Esophagus (tissue), 2 donors: ENCODE measurements around the gene C11orf65. TPM values are rescaled to one million over a fixed set of nuclear protein-coding genes. Genes with fewer than 3 reads are reported as not detected.
"Not testable (repeated sequence)": the region's sequence is repeated elsewhere in the genome, so short reads cannot be mapped to it uniquely, and the experiment has no call there.

ENCODE experiments used
- H3K27ac ChIP-seq, 2 donors: one replicate each; pipeline ENCODE4 v1.5.1; 2013; ENCODE audit warnings: low read depth in 2 of 2, mild to moderate bottlenecking in 2 of 2, inconsistent platforms in 1 of 2, low read length in 1 of 2, moderate library complexity in 1 of 2
- H3K27me3 ChIP-seq, 2 donors: one replicate each; pipeline ENCODE4 v1.6.1; 2013; ENCODE audit warnings: low read length in 2 of 2, control low read depth in 1 of 2, mild to moderate bottlenecking in 1 of 2; ENCODE audit not compliant: insufficient read depth in 2 of 2, control insufficient read depth in 1 of 2
- H3K36me3 ChIP-seq, 2 donors: one replicate each; pipeline ENCODE4 v1.6.1; 2013; ENCODE audit warnings: low read length in 1 of 2; ENCODE audit not compliant: control insufficient read depth in 2 of 2, insufficient read depth in 2 of 2
- H3K4me1 ChIP-seq, 2 donors: one replicate each; pipeline ENCODE4 v1.6.1; 2013; ENCODE audit warnings: low read length in 1 of 2; ENCODE audit not compliant: control insufficient read depth in 2 of 2, insufficient read depth in 2 of 2
- H3K4me3 ChIP-seq, 2 donors: one replicate each; pipeline ENCODE4 v1.5.1; 2013; ENCODE audit warnings: low read length in 2 of 2, mild to moderate bottlenecking in 2 of 2, low read depth in 1 of 2, moderate library complexity in 1 of 2
- H3K9me3 ChIP-seq, 2 donors: one replicate each; pipeline ENCODE4 v1.6.1; 2013; ENCODE audit warnings: mild to moderate bottlenecking in 2 of 2, low read depth in 1 of 2, low read length in 1 of 2, moderate library complexity in 1 of 2; ENCODE audit not compliant: control insufficient read depth in 2 of 2, insufficient read depth in 1 of 2
- WGBS, 2 donors: extraction: QIAGEN DNeasy Blood & Tissue Kit; methylation state at CpG; one replicate each; pipeline ENCODE4 v1.1.7; 2013; 5-methylcytosine and 5-hydroxymethylcytosine counted together
- polyA plus RNA-seq, 2 donors: library from polyadenylated mRNA; stranded (reverse); fragments of 200-250 nt; gene quantifications; one replicate each; pipeline ENCODE4 v1.2.3, GENCODE V29; 2013
- donor health status: healthy with polysubstance abuse.
- donor health status: Bipolar disorder and iron deficiency.

Gene C11orf65
- polyA plus RNA-seq, 2 donors, result 0.16 to 0.31 TPM

DNA sequence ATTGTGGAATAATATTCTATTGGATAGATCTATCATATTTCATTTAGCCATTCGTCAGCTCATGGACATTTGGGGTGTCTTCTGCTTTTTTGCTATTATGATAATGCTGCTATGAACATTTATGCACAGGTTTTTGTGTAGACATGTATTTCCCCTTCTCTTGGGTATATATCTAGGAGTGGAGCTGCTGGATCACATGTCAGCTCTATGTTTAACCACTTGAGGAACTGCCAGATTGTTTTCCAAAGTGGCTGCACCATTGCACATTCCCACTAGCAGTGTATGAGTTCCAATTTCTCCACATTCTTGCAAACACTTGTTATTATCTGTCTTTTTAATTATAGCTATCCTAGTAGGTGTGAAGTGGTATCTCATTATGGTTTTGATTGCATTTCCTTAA is 75.0 kb downstream of the C11orf65 start:
- H3K27me3 ChIP-seq, result no peaks in the 10 kb centered on the region
- H3K36me3 ChIP-seq, result no peaks in the 10 kb centered on the region
- H3K9me3 ChIP-seq, result no peaks in the 10 kb centered on the region
- H3K27ac ChIP-seq, result no peak overlapping the region
- H3K4me1 ChIP-seq, result no peaks in the 10 kb centered on the region
- 93 to 94% methylated on average over 1 of the region's 1 CpG for WGBS, 2 donors
- no peak overlapping the region for H3K4me3 ChIP-seq

DNA sequence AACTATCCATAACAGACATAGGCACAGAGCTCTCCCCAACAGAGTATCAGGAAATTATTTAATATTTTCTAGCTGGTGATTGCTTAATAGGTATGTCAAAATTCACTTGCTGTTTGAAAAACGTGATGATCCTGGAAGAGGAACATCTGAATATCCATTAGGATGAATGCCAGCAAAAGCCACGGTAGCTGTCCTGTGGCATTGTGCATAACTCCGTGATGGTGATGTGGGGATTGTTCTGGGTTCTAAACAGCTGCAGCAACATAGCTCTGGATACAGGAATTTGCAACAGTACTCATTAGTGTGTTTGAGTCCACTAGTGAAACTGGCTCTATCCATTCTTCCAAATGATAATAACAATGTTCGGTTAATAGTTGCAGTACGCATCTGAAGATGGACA is 78.8 kb downstream of the C11orf65 start:
- 80 to 87% methylated on average over 5 of the region's 5 CpGs for WGBS, 2 donors
- Histone ChIP-seq H3K27me3 (no peaks in the 10 kb centered on the region), H3K4me1 (no peaks in the 10 kb centered on the region), H3K36me3 (no peaks in the 10 kb centered on the region), H3K4me3 (no peak overlapping the region), H3K27ac (no peak overlapping the region), H3K9me3 (no peaks in the 10 kb centered on the region)

DNA sequence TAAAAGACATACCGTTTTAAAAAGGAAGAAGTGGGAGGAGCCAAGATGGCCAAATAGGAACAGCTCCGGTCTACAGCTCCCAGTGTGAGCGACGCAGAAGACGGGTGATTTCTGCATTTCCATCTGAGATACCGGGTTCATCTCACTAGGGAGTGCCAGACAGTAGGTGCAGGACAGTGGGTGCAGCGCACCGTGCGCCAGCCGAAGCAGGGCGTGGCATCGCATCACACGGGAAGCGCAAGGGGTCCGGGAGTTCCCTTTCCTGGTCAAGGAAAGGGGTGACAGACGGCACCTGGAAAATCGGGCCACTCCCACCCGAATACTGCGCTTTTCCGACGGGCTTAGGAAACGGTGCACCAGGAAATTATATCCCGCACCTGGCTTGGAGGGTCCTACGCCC is 93.8 kb downstream of the C11orf65 start:
- H3K4me3 ChIP-seq, H3K36me3 ChIP-seq, H3K27me3 ChIP-seq, H3K9me3 ChIP-seq, H3K27ac ChIP-seq, H3K4me1 ChIP-seq: not testable (repeated sequence)
- WGBS, 2 donors, result 94 to 95% methylated on average over 24 of the region's 24 CpGs

DNA sequence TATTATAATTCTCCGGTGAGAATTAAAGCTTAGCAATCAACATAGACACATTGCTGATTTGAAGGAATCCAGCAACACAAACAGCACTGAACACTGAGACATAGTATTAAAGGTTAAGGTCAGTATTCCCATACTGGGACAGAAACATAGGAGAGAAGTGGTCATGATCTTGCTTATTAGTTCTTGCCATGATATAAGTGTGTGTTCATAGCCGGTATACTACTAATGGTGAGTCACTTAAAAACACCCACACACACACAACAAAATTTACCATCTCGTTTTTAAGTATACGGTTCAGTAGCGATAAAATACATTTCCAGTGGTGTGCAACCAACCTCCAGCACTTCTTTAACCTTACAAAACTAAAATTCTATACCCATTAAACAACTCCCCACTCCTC is 96.3 kb downstream of the C11orf65 start:
- 69 to 73% methylated on average over 5 of the region's 5 CpGs for WGBS, 2 donors
- no peak overlapping the region for H3K4me3 ChIP-seq

DNA sequence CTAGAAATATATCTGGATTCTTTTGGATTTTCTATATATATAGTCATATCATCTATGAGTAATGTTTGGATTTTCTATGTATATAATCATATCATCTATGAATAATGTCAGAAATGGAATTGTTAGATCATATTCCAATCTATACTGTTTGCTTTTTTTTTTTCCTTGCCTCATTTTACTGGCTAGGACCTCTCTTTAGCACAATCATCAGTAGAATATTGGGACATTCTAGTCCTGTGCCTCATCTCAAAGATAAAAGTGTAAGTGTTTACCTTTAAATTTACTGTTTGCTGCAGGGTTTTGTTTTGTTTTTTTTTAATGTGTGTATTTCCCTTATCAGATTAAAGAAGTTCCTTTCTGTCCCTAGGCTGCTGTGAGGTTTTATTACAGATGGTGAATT is 97.0 kb downstream of the C11orf65 start:
- Histone ChIP-seq H3K27ac (no peak overlapping the region), H3K9me3 (no peaks in the 10 kb centered on the region), H3K36me3 (peaks cover 0 to under 1% of the 10 kb centered on the region in 2 donors), H3K4me1 (no peaks in the 10 kb centered on the region), H3K27me3 (no peaks in the 10 kb centered on the region), H3K4me3 (no peak overlapping the region)

More for the DNA sequence above, 96.3 kb downstream of the C11orf65 start:
- H3K9me3 ChIP-seq, result no peaks in the 10 kb centered on the region
- no peaks in the 10 kb centered on the region for H3K4me1 ChIP-seq
- no peak overlapping the region for H3K27ac ChIP-seq
- no peaks in the 10 kb centered on the region for H3K36me3 ChIP-seq
- no peaks in the 10 kb centered on the region for H3K27me3 ChIP-seq

DNA sequence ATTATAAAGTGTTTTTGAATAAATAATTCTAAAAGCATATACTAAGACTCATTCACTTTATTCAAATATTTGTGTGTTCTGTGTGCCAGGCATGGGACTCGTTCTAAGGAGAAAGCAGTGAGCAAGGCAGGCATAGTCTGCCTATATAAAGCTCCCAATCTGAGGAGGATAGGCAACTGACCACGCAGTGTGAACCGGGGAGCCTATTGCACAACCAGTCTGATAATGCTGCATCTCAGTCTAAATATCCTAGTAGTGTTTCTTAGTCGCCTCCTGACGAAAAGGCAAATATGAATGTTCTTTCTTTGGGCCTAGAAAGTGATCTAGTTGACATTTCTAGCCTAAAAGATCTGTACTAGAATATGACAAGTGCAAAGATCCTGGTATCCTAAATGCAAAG is 98.3 kb downstream of the C11orf65 start:
- no peaks in the 10 kb centered on the region for H3K4me1 ChIP-seq
- WGBS, 2 donors, result 74 to 81% methylated on average over 5 of the region's 5 CpGs
- no peak overlapping the region for H3K4me3 ChIP-seq
- no peaks in the 10 kb centered on the region for H3K9me3 ChIP-seq
- H3K36me3 ChIP-seq, result peaks cover 0 to 2% of the 10 kb centered on the region in 2 donors
- H3K27me3 ChIP-seq, result no peaks in the 10 kb centered on the region
- H3K27ac ChIP-seq, result no peak overlapping the region

DNA sequence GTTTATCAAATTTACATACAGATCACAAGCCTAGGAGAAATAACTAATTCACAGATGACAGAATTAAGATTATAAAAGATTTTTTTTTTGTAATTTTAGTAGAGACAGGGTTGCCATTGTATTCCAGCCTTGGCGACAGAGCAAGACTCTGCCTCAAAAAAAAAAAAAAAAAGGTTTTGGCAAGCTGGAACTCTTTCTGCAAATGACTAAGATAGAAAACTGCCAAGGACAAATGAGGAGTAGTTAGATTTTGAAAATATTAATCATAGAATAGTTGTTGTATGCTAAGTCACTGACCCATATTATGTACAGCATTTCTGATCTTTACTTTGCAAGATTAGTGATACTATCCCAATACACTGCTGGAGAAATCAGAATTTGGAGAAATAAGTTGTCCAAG is 99.2 kb downstream of the C11orf65 start:
- Histone ChIP-seq H3K4me3 (no peak overlapping the region), H3K36me3 (peaks cover 0 to 2% of the 10 kb centered on the region in 2 donors), H3K27me3 (no peaks in the 10 kb centered on the region), H3K9me3 (no peaks in the 10 kb centered on the region), H3K4me1 (no peaks in the 10 kb centered on the region), H3K27ac (no peak overlapping the region)
- 61 to 69% methylated on average over 1 of the region's 1 CpG for WGBS, 2 donors

DNA sequence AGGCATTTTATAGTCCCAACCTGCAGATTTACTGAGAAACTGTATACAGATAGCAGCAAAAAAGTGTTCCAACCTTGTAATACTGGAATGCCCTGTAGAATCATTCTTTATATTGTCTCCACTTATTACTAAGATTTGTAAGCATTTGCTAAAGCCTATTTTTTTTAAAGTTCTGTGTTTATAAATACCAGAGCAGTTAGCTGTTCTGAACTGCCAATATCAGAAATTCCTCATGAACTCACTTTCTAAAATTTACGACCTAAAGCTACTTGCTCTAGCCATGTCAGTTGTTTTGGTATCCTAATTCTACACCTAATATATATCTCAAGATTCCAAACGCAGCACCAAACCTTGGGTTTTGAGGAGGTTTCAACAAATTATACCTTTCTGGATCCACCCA is 103.2 kb downstream of the C11orf65 start:
- Histone ChIP-seq H3K27me3 (no peaks in the 10 kb centered on the region), H3K36me3 (peaks cover 0 to 2% of the 10 kb centered on the region in 2 donors), H3K9me3 (no peaks in the 10 kb centered on the region), H3K4me1 (no peaks in the 10 kb centered on the region), H3K4me3 (no peak overlapping the region), H3K27ac (no peak overlapping the region)
- 80 to 85% methylated on average over 2 of the region's 2 CpGs for WGBS, 2 donors

DNA sequence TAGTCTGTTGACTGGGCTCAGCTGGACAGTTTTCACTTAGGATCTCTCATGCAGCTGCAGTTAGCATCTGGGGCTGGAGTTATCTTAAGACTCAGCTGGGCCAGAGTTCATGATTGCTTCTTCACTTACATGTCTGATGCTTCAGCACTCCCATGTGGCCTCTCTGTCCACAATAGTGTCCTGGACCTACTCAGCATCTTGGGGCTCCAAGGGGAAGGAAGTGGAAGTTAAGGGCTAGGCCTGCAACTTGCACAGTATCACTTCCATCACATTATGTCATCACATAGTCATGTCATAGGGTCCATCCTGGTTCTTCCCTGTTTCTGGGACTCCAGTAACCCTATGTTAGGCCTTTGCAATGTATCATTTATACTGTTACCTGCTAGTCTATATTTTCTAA is 115.9 kb downstream of the C11orf65 start:
- H3K27ac ChIP-seq, result no peak overlapping the region
- H3K9me3 ChIP-seq, result no peaks in the 10 kb centered on the region
- H3K27me3 ChIP-seq, result no peaks in the 10 kb centered on the region
- peaks cover 0 to 6% of the 10 kb centered on the region in 2 donors for H3K36me3 ChIP-seq
- H3K4me3 ChIP-seq, result no peak overlapping the region
- no peaks in the 10 kb centered on the region for H3K4me1 ChIP-seq

DNA sequence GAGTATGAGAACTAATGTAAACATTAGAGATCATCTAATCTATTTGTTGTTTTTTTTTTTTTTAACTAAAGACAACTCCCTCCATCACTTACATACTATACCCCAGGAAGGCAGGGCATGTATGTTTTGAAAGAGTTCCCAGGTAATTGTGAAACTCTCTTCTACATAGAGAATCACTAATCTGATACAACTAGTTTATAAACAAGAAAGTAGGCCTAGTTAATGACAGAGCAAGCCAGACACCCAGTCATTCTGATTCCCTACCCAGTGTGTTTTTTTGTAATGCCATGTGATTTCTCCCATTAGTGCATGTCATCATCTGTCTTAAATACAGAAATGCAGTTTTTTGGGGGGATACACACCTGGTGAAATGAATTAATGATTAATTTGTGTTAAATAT is 120.9 kb downstream of the C11orf65 start:
- Histone ChIP-seq H3K27me3 (no peaks in the 10 kb centered on the region), H3K4me1 (no peaks in the 10 kb centered on the region), H3K27ac (no peak overlapping the region), H3K4me3 (no peak overlapping the region), H3K36me3 (peaks cover 0 to under 1% of the 10 kb centered on the region in 2 donors), H3K9me3 (no peaks in the 10 kb centered on the region)
